Measurements from ENCODE around the gene FANCC. TPM values are rescaled to one million over a fixed set of nuclear protein-coding genes. Genes with fewer than 3 reads are reported as not detected.

The FANCC gene
- total and polyA plus RNA-seq, 2 of the 8 experiments (the other 6 are each of a cell fraction or from before 2014, with no cell fraction given), result 7.8 to 15.2 TPM

DNA sequence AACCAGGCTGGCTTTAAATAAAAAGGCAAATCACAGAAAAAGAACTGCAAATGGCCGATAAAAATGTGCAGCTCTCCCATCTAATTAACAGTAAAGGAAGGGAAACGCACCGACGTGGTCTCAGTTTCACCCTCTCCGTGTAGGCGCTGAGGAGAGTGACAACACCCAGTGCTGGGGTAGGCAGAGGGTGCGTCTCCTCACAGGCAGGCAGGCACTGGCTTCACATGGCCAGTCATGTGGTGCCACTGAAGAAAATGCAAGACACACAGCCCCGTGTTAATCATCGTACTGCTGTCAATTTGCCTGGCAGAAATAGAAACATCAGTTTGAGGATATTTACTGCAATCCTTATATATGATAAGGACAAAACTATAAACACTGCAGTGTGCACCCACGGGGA lies 178.4 kb downstream of the FANCC start (continued):
- TF ChIP-seq TEAD4 (IDR thresholded peaks at IDR 0.05; ENCODE audit: low read depth, low read length), result no peak
